SKM-1 (cell line): ENCODE measurements around the gene NUCKS1.

Experiments
- DNase-seq: peaks from one replicate; lab custom pipeline; 2025; ENCODE audit not compliant: unreplicated experiment; lab: John Stamatoyannopoulos, UW

NUCKS1 gene

GRCh38 chr1:205670611-205671430 is 79.2 kb downstream of the NUCKS1 start:
- no peak for DNase-seq

DNA sequence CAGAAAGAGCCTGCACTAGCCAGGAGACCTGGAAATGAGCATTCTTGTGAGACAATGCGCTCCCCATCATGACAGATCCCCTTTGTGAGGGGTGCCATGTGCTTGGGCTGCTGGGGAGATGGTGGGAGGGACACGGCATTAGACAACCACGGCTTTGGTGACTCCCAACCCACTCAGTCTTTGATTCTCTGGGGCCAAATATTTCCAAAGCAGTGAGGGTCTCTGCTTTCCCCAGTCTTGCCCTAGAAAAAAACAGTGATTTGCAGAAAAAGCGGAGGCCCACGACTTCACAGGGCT is 79.9 kb downstream of the NUCKS1 start:
- no peak for DNase-seq

GRCh38 chr1:205669341-205670149 is 80.4 kb downstream of the NUCKS1 start:
- no peak for DNase-seq

- no peak for DNase-seq
Measured at GRCh38 chr1:205668951-205669340, 81.0 kb downstream of the NUCKS1 start.

GRCh38 chr1:205667909-205668643 is 81.9 kb downstream of the NUCKS1 start:
- DNase-seq = no peak

DNA sequence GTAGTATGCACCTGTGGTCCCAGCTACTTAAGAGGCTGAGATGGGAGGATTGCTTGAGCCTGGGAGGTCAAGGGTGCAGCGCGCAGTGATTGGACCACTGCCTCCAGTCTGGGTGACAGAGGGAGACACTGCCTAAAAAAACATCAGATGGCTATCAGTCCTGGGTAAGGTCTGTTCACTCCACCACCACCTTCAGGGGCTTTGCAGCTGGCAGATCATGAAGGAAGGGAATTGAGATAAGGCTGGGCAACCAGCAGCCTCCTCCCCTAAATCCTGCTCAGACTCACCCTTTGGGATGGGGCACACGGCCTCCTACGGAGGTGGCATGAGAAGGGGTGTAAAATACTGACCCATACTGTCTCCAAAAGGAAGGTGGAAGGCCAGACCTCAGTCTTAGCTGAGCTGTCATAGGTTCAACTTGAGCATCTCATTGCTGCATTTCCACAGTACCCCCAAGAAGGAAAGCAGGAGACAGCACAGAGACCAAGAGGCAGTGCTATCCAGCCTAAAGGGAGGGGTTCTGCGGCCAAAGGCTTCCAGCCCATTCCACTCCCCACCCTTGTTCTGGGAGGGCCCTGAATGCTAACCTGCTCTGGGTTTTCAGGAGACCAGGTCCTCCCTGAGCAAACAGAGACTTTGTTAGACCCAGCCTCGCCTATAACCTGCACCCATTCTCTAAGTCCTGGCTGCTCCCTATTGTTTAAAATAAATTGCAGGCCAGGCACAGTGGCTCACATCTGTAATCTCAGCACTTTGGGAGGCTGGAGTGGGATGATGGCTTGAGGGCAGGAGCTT is 83.4 kb downstream of the NUCKS1 start:
- DNase-seq = no peak

DNA sequence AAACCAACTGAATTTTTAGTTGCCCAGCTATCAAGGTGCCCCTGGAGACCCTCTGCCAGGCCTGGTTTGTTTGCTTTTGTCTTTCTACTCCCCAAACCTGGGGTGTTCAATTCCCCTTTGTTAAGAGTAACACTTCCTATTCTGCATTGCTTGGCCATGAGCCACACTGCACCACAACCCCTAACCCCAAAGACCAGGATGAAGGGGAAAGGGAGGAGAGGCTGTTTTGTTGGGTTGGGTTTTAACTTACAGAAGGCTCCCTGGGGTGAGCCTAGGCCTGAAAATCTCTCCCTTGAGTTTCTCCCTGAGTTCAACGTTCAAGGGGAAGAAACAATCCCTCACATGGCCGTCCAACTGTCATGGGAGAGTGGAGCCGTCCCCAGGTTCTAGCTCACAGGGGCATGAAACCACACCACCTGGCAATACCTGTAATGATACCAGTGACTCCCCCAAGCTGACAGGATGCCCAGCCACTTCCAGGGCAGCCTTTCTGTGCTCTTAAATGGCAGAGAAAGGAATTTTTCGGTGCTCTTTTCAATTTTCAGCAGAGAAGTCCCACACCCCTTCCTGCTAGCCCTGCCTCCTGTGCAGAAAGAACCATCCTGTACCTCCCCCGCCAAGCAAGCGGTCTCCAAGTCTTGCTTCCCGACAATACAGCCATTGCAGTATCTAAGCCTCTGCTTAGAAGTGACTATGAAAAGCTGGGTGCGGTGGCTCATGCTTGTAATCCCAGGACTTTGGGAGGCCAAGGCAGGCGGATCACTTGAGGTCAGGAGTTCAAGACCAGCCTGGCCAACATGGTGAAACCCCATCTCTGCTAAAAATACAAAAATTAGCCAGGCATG is 84.6 kb downstream of the NUCKS1 start:
- no peak for DNase-seq

GRCh38 chr1:205664399-205665017 is 85.5 kb downstream of the NUCKS1 start:
- no peak for DNase-seq

DNA sequence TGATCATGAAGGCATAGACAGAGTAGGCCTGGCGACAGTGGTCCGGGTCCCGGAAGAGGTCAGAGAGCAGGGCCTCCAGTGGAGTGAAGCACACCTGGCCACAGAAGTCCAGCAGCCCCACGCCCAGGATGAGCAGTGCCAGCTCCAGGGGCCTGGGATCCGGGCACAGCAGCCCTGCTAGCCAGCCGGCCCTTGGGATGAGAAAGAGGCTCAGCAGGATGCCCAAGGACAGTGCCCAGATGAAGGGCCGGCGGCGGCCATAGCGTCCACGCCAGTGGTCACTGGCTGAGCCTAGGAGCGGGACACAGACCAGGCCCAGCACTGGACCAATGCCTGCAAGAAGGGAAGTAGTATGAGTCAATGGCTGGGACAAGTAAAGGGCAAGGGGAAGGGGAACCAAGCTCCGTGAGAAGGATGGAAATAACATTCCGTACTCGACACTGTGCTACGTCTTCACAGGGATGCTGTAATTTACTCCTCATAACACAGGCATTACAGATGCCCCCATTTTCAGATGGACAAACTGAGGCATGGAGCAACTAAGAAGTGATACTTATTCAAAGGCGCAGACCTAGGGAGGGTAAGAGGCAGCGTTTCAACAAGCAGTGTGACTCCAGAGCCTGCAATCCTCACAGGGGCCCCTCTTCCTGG is 86.6 kb downstream of the NUCKS1 start:
- no peak for DNase-seq
